PC-9 (cell line): ENCODE results near the gene HLA-DMB. TPM values are rescaled to one million over a fixed set of nuclear protein-coding genes. Genes with fewer than 3 reads are reported as not detected.

Source experiments
- BruUV-seq: library from RNA; stranded (reverse); fragments of 400-500 nt; replicated peaks from 2 replicates; lab custom pipeline; 2021; lab: Mats Ljungman, UMichigan
- CTCF ChIA-PET: fragments of 300-600 bp; sonication (Branson Sonifier 250); formaldehyde crosslinking; loops from one replicate; lab custom pipeline; 2022; ENCODE audit warnings: antibody characterized with exemption; lab: Charles Lee
- POLR2A ChIA-PET: fragments of 300-600 bp; sonication (Branson Sonifier 250); formaldehyde crosslinking; loops from one replicate; lab custom pipeline; 2022; ENCODE audit warnings: antibody characterized with exemption; ENCODE audit not compliant: unreplicated experiment; lab: Charles Lee
- DNase-seq, 2 experiments: peaks; one replicate each; pipeline versions ENCODE4 v3.0.0 to v3.0.0-alpha.2; 2015 to 2022; ENCODE audit warnings: mixed read lengths in 1 of 2
- H2AFZ ChIP-seq: fragments of 200-600 bp; sonication (generic); 2 replicates; pipeline ENCODE4 v1.8.1; 2017; ENCODE audit warnings: antibody characterized with exemption
- H3F3A ChIP-seq: fragments of 200-600 bp; sonication (generic); 2 replicates; pipeline ENCODE4 v1.8.1; 2017; ENCODE audit warnings: antibody characterized with exemption, mild to moderate bottlenecking, low read depth; ENCODE audit not compliant: insufficient read depth
- H3K27ac ChIP-seq: fragments of 200-600 bp; sonication (generic); 2 replicates; pipeline ENCODE4 v1.6.1; 2016; ENCODE audit warnings: mixed run types
- H3K27me3 ChIP-seq: fragments of 200-600 bp; sonication (generic); 2 replicates; pipeline ENCODE4 v1.6.1; 2016; ENCODE audit warnings: low read depth, mixed run types; ENCODE audit not compliant: insufficient read depth
- H3K36me3 ChIP-seq: fragments of 200-600 bp; sonication (generic); 2 replicates; pipeline ENCODE4 v1.6.1; 2016; ENCODE audit warnings: low read depth, mixed run types
- H3K4me1 ChIP-seq: fragments of 200-600 bp; sonication (generic); replicated peaks from 2 replicates; pipeline ENCODE4 v1.6.1; 2016; ENCODE audit warnings: mixed run types; ENCODE audit not compliant: insufficient read depth
- H3K4me2 ChIP-seq: fragments of 200-600 bp; sonication (generic); 2 replicates; pipeline ENCODE4 v1.6.1; 2017; ENCODE audit warnings: mixed run types
- H3K4me3 ChIP-seq: fragments of 200-600 bp; sonication (generic); 2 replicates; pipeline ENCODE4 v1.6.1; 2016; ENCODE audit warnings: mixed run types
- H3K79me2 ChIP-seq: fragments of 200-600 bp; sonication (generic); 2 replicates; pipeline ENCODE4 v1.6.1; 2017; ENCODE audit warnings: low read depth, mixed run types
- H3K9me2 ChIP-seq: fragments of 200-600 bp; sonication (generic); 2 replicates; pipeline ENCODE4 v1.8.1; 2017; ENCODE audit warnings: mild to moderate bottlenecking; ENCODE audit not compliant: insufficient read depth
- H3K9me3 ChIP-seq: fragments of 200-600 bp; sonication (generic); 2 replicates; pipeline ENCODE4 v1.8.1; 2016; ENCODE audit warnings: low read depth; ENCODE audit not compliant: insufficient read depth
- H4K20me1 ChIP-seq: fragments of 200-600 bp; sonication (generic); 2 replicates; pipeline ENCODE4 v1.8.1; 2017; ENCODE audit not compliant: insufficient read depth
- EZH2 ChIP-seq: fragments of 200-600 bp; sonication (generic); IDR thresholded peaks from 2 replicates; pipeline ENCODE4 v1.8.0; 2017; ENCODE audit warnings: antibody characterized with exemption, low read depth
- intact Hi-C: fragments of 100-400 bp; cut with micrococcal nuclease; formaldehyde crosslinking; loops from one replicate; pipeline ENCODE4 v1.10.0; 2022; ENCODE audit not compliant: unreplicated experiment
- total RNA-seq: library from RNA; stranded (reverse); gene quantifications from 2 replicates; pipeline ENCODE4 v1.2.3, GENCODE V29; 2021
- TF ChIP-seq, protein P1 (sequence below): fragments of 200-600 bp; sonication (generic); conservative IDR thresholded peaks from 2 replicates; pipeline ENCODE4 v1.6.1; 2017; ENCODE audit warnings: mixed run types, antibody characterized with exemption, mild to moderate bottlenecking, moderate library complexity

Gene HLA-DMB
- total RNA-seq, 1 experiment from 2014 or later = 1.1 TPM

GRCh38 chr6:32964776-32965175, 23.9 kb upstream of the HLA-DMB start:
- H3K9me2 ChIP-seq = no peaks in the 10 kb centered on the region
- no peaks in the 10 kb centered on the region for H3K9me3 ChIP-seq
- DNase-seq = no peak
- no peaks in the 10 kb centered on the region for H3K27me3 ChIP-seq
- ChIA-PET POLR2A (no interaction called here), CTCF (interaction anchor here (1.0 kb wide), 1 partner anchor 20 kb away, joined by 3 read pairs; no protein-coding TSS in a partner anchor)
- H2AFZ ChIP-seq = no peak overlapping the region
- no peak overlapping the region for H3K4me2 ChIP-seq
- no TSS peak for BruUV-seq
- H3F3A ChIP-seq = peaks cover 25% of the 10 kb centered on the region
- no peaks in the 10 kb centered on the region for H4K20me1 ChIP-seq
- no peak for TF ChIP-seq EZH2
- TF ChIP-seq, protein P1, sequence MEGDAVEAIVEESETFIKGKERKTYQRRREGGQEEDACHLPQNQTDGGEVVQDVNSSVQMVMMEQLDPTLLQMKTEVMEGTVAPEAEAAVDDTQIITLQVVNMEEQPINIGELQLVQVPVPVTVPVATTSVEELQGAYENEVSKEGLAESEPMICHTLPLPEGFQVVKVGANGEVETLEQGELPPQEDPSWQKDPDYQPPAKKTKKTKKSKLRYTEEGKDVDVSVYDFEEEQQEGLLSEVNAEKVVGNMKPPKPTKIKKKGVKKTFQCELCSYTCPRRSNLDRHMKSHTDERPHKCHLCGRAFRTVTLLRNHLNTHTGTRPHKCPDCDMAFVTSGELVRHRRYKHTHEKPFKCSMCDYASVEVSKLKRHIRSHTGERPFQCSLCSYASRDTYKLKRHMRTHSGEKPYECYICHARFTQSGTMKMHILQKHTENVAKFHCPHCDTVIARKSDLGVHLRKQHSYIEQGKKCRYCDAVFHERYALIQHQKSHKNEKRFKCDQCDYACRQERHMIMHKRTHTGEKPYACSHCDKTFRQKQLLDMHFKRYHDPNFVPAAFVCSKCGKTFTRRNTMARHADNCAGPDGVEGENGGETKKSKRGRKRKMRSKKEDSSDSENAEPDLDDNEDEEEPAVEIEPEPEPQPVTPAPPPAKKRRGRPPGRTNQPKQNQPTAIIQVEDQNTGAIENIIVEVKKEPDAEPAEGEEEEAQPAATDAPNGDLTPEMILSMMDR = no peak
- no peaks in the 10 kb centered on the region for H3K36me3 ChIP-seq
- no peak overlapping the region for H3K4me3 ChIP-seq
- H3K4me1 ChIP-seq = peaks cover 11% of the 10 kb centered on the region
- H3K27ac ChIP-seq = no peak overlapping the region
- peaks cover 29% of the 10 kb centered on the region for H3K79me2 ChIP-seq
- intact Hi-C loops = loop anchor here (5.0 kb wide), 1 partner anchor 348 kb away; the partner anchor contains the start of gene TAPBP

GRCh38 chr6:32963866-32964265, 23.0 kb upstream of the HLA-DMB start:
- POLR2A ChIA-PET = interaction anchor here (0.5 to 1.2 kb wide), 3 partner anchors 9 to 119 kb away, joined by 3 to 11 read pairs (median 4); no protein-coding TSS in a partner anchor
- DNase-seq = no peak

DNA sequence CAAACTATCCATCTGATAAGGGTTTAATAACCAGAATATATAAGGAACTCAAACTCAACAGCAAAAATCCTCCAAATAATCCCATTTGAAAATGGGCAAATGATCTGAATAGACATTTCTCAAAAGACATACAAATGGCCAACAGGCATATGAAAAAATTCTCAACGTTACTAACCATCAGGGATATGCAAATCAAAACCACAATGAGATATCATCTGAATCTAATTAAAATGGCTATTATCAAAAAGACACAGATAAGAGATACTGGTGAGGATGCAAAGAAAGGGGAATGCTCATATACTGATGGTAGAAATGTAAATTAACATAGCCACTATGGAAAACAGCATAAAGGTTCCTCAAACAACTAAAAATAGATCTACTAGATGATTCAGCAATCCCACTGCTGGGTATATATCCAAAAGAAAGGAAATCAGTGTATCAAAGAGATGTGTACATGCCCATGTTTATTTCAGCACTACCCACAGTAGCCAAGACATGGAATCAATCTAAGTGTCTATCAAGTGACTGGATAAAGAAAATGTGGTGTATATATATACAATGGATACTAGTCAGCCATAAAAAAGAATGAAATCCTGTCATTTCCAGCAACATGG, 21.5 kb upstream of the HLA-DMB start:
- Histone ChIP-seq H3K4me3 (no peak overlapping the region), H3K4me1 (peaks cover 11% of the 10 kb centered on the region), H2AFZ (no peak overlapping the region), H4K20me1 (no peaks in the 10 kb centered on the region), H3K9me2 (no peaks in the 10 kb centered on the region), H3F3A (peaks cover 9% of the 10 kb centered on the region; the same call in 1 of the 2 replicates), H3K36me3 (no peaks in the 10 kb centered on the region), H3K27ac (no peak overlapping the region), H3K9me3 (no peaks in the 10 kb centered on the region), H3K4me2 (no peak overlapping the region), H3K79me2 (peaks cover 23% of the 10 kb centered on the region), H3K27me3 (no peaks in the 10 kb centered on the region)
- no peak for TF ChIP-seq EZH2
- TF ChIP-seq, protein P1 = no peak
- ChIA-PET POLR2A (interaction anchor here (0.6 to 0.7 kb wide), 3 partner anchors 45 to 430 kb away, joined by 4 to 60 read pairs (median 11); partner anchors contain the start of gene KIFC1), CTCF (interaction anchor here (1.0 kb wide), 1 partner anchor 22 kb away, joined by 3 read pairs; no protein-coding TSS in a partner anchor)
- BruUV-seq = no TSS peak
- DNase-seq = no peak
- intact Hi-C loops = no loop called here

More at GRCh38 chr6:32963866-32964265, 23.0 kb upstream of the HLA-DMB start:
- Histone ChIP-seq H3K4me3 (no peak overlapping the region), H4K20me1 (no peaks in the 10 kb centered on the region), H3K4me2 (no peak overlapping the region), H3K27ac (no peak overlapping the region), H3K27me3 (no peaks in the 10 kb centered on the region), H2AFZ (no peak overlapping the region), H3K79me2 (peaks cover 23% of the 10 kb centered on the region), H3K9me3 (no peaks in the 10 kb centered on the region), H3F3A (peaks cover 17% of the 10 kb centered on the region), H3K4me1 (peaks cover 11% of the 10 kb centered on the region), H3K36me3 (no peaks in the 10 kb centered on the region), H3K9me2 (no peaks in the 10 kb centered on the region)
- BruUV-seq = no TSS peak
- CTCF ChIA-PET = interaction anchor here (0.6 kb wide), 1 partner anchor 124 kb away, joined by 3 read pairs; no protein-coding TSS in a partner anchor
- no peak for TF ChIP-seq EZH2
- TF ChIP-seq, protein P1 = no peak
- intact Hi-C loops = no loop called here
